Stimulated activated CD4-positive, alpha-beta T cell treated with anti-CD3 and anti-CD28 coated beads, Interleukin-12 subunit alpha, Interleukin-12 subunit beta, amount 100 ng/mL, for 24 hours (primary cell): Measurements from ENCODE around the gene VLDLR.
"Not testable (repeated sequence)": the region's sequence is repeated elsewhere in the genome, so short reads cannot be mapped to it uniquely, and the experiment has no call there.

Source experiments
- DNase-seq, 2 experiments: peaks; one replicate each; pipeline ENCODE4 v3.0.0-alpha.2; 2020; ENCODE audit warnings: low read depth in 2 of 2

The VLDLR gene

GRCh38 chr9:2663461-2664173 is 42.0 kb downstream of the VLDLR start:
- DNase-seq: no peak

DNA sequence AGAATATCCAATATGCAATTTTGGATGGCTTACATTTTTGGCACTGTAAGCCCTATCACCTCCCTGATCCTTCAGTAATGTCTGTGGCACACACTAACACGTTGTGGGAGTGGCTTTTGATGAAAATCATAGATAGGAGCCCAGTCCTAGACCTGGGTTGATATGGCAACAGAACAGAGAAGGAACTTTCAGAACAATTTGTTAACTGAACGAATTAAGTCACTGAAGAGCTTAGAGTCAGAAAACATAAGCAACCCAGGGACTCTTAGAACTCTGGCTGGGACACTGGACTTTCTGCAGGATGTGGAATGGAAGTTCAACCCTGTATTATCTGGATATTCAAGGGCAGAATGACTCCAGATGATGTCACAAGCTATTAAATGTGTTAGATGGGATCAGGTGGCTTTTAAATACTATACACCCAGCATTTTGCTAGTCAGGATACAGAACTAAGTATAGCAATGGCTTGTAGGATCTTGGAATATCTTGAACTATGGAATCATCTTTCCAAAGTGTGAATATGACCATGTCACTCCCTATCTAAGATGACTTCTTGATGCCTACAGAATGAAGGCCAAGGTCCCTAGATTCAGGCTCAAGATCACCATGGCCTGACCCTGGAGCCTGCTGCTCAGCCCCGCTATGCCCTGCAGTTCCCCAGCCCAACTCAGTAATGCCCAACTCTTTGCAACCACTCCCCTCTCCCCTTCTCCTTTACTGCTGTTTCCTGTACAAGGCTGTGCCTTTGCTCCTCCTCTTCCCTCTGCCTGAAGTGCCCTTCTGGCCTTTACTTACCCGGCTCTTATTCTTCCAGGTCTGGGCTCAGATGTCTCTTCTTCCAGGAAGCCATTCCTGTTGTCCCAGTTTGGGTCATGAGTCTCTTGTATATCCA is 42.8 kb downstream of the VLDLR start:
- no peak for DNase-seq

- DNase-seq: no peak
These were observed 45.0 kb downstream of the VLDLR start for GRCh38 chr9:2666569-2666968.

DNA sequence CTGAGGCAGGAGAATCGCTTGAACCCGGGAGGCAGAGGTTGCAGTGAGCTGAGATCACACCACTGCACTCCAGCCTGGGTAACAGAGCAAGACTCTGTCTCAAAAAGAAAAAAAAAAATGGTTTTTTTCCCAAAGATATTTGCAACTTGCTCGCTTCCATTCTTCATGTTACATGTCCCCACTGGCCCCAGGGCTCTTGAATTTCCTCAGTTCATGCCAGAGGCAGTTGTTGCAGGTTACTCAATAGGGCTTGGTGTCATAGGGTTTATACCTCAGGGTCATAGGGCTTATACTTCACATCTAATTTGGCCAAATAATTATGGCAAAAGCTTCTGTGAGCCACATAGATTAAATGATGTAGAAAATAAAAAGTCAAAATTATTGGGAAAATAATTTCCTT is 51.6 kb downstream of the VLDLR start:
- DNase-seq: no peak

GRCh38 chr9:2674141-2674824 is 52.7 kb downstream of the VLDLR start:
- no peak for DNase-seq

GRCh38 chr9:2675834-2676233 is 54.2 kb downstream of the VLDLR start:
- no peak for DNase-seq

- no peak for DNase-seq
These were observed 54.9 kb downstream of the VLDLR start for GRCh38 chr9:2676466-2676865.

GRCh38 chr9:2677915-2678889 is 56.6 kb downstream of the VLDLR start:
- DNase-seq: no peak

DNA sequence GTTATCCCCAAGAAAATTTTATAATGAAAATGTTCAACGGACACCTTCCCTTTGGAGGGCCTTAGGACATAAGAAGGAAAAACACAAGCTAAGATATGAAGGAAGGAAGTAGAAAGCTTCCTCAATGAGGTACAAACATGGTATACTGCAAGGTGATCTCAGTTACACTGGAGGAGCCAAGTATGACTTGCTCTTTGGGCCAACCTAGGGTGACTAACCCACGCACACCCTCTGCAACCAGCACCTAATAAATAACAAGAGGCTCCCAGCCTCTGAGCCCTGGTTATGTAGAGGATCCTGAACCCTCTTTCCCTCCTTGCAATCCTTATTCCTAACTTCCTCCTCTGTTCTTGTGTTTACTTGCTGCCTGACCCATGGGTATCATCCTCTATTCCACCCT is 57.4 kb downstream of the VLDLR start:
- no peak for DNase-seq

GRCh38 chr9:2681981-2682380 is 60.4 kb downstream of the VLDLR start:
- DNase-seq: no peak

DNA sequence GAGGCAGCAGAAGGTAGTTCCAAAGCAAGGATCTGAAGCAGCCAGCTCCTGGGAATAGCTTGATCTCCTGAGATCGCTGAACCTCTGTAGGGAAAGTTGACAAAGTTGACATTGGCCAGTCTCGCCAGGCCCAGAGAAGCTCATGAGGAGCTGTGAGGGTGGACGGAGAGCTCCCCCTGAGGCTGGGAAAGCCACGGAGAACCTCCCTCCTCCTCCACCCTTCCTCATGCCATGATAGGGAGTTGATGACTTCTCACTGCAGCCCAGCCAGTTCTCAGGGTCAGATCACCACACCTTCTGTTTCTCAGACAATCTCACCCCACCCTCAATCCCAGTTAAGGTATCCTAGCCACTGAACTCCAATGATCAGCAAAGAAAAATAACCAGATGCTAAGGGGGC is 65.3 kb downstream of the VLDLR start:
- no peak for DNase-seq

DNA sequence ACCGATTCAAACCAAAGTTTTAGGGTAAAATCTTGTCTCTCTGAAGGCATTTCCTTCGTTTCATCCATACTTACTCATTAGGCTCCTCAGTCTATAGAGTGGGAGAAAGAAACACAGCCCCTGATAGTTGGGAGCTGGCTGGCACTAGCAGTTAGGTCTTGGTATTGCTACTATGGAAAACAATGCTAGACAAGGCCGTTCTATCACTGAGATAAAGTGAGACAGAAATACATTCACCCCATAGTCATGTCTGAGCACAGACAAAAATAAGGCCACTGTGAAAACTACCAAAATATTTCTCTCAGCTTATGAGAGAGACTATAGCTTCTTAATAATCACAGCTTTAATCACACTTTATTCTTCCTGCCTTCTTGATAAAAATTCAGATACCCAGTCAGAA is 67.0 kb downstream of the VLDLR start:
- DNase-seq: no peak

GRCh38 chr9:2691212-2691611 is 69.6 kb downstream of the VLDLR start:
- no peak for DNase-seq

DNA sequence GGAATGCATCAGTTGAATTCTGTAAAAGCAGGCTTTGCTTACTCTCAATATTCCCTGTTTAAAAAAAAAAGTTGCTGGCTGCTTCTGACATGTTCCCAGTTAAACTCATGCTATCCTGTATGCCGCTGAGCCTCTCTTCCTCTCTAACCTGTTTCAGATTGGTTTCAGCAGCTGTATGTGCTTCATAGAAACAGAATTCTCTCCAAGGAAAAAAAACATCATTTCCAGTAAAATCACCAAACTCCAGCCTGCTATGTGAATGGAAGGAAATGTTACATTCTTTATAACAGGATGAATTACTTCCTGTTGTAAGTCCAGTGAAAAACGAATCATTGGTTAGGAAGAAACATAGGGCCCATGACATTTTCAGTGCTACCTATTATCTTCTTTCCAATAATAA is 70.0 kb downstream of the VLDLR start:
- no peak for DNase-seq

GRCh38 chr9:2693056-2693455 is 71.5 kb downstream of the VLDLR start:
- no peak for DNase-seq

DNA sequence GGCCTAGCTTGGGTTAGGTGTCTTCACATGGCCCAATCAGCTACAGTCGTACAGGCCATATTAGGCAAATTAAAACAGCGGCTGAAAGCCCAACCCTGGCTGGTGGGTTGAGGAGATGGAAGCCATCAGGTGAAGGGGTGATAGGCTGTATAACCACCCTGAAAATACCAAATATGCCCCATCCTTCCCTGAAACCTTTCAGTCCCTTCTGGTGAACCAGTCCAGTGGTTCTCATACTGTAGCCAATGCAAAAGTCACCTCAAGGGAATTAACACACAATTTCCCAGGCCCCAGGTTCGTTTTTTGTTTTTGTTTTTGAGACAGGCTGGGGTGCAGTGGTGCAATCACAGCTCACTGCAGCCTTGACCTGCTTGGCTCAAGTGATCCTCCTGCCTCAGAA is 75.9 kb downstream of the VLDLR start:
- no peak for DNase-seq

DNA sequence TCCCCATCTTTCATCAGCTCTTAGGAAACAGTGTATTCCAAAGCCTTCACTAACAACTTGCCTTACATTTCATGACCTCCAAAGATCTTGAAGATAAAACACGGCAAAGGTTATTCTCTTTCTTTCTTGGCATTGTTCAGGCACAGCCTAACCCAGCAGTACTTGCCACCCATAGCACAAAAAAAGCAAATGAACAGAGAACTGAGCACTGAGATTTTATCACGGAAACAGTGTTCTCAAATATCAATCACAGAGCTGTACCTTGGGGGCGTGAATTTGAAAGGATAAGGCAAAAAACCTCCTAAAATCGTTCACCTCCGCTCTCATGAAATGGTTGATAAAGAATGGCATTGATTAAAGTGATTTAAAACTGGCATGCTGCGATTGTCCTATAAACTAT is 78.8 kb downstream of the VLDLR start:
- DNase-seq: no peak

DNA sequence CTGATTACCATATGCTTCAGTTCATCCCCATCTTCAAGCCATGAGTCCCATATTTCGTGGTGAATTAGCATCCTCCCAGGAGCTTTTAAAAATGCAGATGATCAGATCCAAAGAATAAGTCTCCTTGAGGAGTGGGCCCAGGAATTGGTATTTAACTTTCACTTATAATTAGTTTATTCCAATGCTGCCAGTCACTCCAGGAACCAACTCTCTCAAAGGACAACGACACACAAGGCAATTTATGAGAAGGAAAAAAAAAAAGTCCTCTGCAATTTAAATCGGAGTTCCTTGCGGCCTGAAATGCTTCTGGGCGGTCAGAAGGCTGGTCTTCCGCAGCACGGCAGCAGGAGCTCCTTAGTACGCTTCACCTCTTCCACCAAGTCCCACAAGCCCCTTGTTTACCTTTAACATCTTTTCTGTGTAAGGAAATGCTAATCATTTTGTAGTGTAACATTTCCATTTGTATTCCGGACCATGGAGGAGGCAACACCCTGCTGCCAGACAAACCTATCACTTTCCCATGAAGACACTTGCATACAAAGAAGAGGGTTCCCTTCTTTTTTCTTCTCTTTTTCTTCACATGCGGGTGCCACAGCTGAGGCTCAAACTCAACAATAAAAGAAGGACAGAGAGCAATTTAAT is 79.4 kb downstream of the VLDLR start:
- no peak for DNase-seq

GRCh38 chr9:2704504-2704903 is 82.9 kb downstream of the VLDLR start:
- no peak for DNase-seq

DNA sequence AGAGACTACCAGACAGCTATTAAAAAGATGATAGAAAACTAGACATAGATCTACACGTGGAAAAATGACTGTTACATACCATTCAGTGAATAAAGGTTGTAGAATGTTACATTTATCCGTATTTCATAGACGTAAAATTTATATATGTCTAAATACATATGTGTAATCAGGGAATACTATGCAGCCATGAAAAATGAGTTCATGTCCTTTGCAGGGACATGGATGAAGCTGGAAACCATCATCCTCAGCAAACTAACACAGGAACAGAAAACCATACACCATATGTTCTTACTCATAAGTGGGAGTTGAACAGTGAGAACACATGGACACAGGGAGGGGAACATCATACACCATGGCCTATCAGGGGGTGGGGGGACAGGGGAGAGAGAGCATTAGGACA is 85.7 kb downstream of the VLDLR start:
- not testable (repeated sequence) for DNase-seq
